Prostate gland (tissue), 2 donors: Measurements from ENCODE around the gene TMC3. TPM values are rescaled to one million over a fixed set of nuclear protein-coding genes. Genes with fewer than 3 reads are reported as not detected.

Experiments
- DNase-seq: peaks from one replicate; pipeline ENCODE4 v3.0.0-alpha.2; 2019; ENCODE audit warnings: low spot score
- H3K27ac ChIP-seq, 2 donors: fragments of 200-600 bp; sonication (generic); 2 replicates each; pipeline ENCODE4 v1.5.1; 2017 to 2019
- H3K27me3 ChIP-seq: fragments of 200-600 bp; sonication (generic); replicated peaks from 2 replicates; pipeline ENCODE4 v1.5.1; 2019; ENCODE audit not compliant: insufficient read depth
- H3K36me3 ChIP-seq, 2 donors: fragments of 200-600 bp; sonication (generic); 1 replicate in 1 of 2; 2 replicates in 1 of 2; pipeline versions ENCODE4 v1.5.1 to v1.8.1; 2017 to 2019
- H3K4me1 ChIP-seq: fragments of 200-600 bp; sonication (generic); replicated peaks from 2 replicates; pipeline ENCODE4 v1.5.1; 2019
- H3K4me3 ChIP-seq, 2 donors: fragments of 200-600 bp; sonication (generic); 2 replicates each; pipeline ENCODE4 v1.5.1; 2017 to 2019
- H3K9me3 ChIP-seq: fragments of 200-600 bp; sonication (generic); 2 replicates; pipeline ENCODE4 v1.5.1; 2017
- CTCF ChIP-seq, 4 experiments: fragments of 200-600 bp in 2 of 4; fragments of 450-650 bp in 2 of 4; sonication (generic) in 2 of 4; IDR thresholded peaks; 1 replicate in 3 of 4; 2 replicates in 1 of 4; pipeline ENCODE4 v1.5.1; 2016 to 2019; ENCODE audit warnings: antibody characterized with exemption in 4 of 4, mild to moderate bottlenecking in 2 of 4, moderate library complexity in 2 of 4
- POLR2A ChIP-seq: fragments of 450-650 bp; IDR thresholded peaks from one replicate; pipeline ENCODE4 v1.6.1; 2016; ENCODE audit warnings: antibody characterized with exemption, mild to moderate bottlenecking
- POLR2AphosphoS5 ChIP-seq: sonication (generic); formaldehyde crosslinking; IDR thresholded peaks from one replicate; pipeline ENCODE4 v1.6.1; 2017; ENCODE audit warnings: antibody characterized with exemption
- WGBS: methylation state at CpG from one replicate; pipeline ENCODE4 v1.1.5; 2018; 5-methylcytosine and 5-hydroxymethylcytosine counted together
- intact Hi-C: fragments of 100-400 bp; cut with DNase I; formaldehyde crosslinking; loops from one replicate; pipeline ENCODE4 v1.14.2; 2022
- total RNA-seq, 2 donors: library from RNA; depleted of rRNA; stranded (reverse); fragments of >200 nt; gene quantifications; one replicate each; pipeline ENCODE4 v1.1.0, GENCODE V29; 2016

Gene TMC3
- total RNA-seq, 2 donors from 2014 or later, result 0.14 to 0.23 TPM

GRCh38 chr15:81295486-81296121 is 78.4 kb downstream of the TMC3 start:
- Histone ChIP-seq H3K27ac (no peak overlapping the region), H3K4me1 (no peaks in the 10 kb centered on the region), H3K9me3 (no peaks in the 10 kb centered on the region), H3K4me3 (no peak overlapping the region), H3K36me3 (no peaks in the 10 kb centered on the region), H3K27me3 (no peaks in the 10 kb centered on the region)
- TF ChIP-seq POLR2A (no peak), POLR2AphosphoS5 (no peak), CTCF (IDR thresholded peaks at IDR 0.05) (no peak)
- 71% methylated on average over 5 of the region's 5 CpGs for WGBS
- intact Hi-C loops, result no loop called here
- no peak for DNase-seq

GRCh38 chr15:81294516-81294880 is 79.5 kb downstream of the TMC3 start:
- TF ChIP-seq POLR2AphosphoS5 (no peak), POLR2A (no peak)
- DNase-seq, result no peak
- H3K9me3 ChIP-seq, result no peaks in the 10 kb centered on the region
- H3K4me1 ChIP-seq, result no peaks in the 10 kb centered on the region
- no peak overlapping the region for H3K4me3 ChIP-seq
- no peak overlapping the region for H3K27ac ChIP-seq
- intact Hi-C loops, result no loop called here
- 47% methylated on average over 6 of the region's 6 CpGs for WGBS
- H3K27me3 ChIP-seq, result no peaks in the 10 kb centered on the region
- H3K36me3 ChIP-seq, result no peaks in the 10 kb centered on the region

- DNase-seq, result no peak
- intact Hi-C loops, result no loop called here
- H3K4me3 ChIP-seq, result no peak overlapping the region
- H3K36me3 ChIP-seq, result no peaks in the 10 kb centered on the region
- no peak for TF ChIP-seq POLR2A
- no peak for TF ChIP-seq CTCF (IDR thresholded peaks at IDR 0.05)
- TF ChIP-seq POLR2AphosphoS5, result no peak
- H3K4me1 ChIP-seq, result no peaks in the 10 kb centered on the region
- no peaks in the 10 kb centered on the region for H3K9me3 ChIP-seq
- no peak overlapping the region for H3K27ac ChIP-seq
- 62% methylated on average over 9 of the region's 9 CpGs for WGBS
- H3K27me3 ChIP-seq, result no peaks in the 10 kb centered on the region
Observed at GRCh38 chr15:81293728-81294515, 80.1 kb downstream of the TMC3 start.

- no peak overlapping the region for H3K27ac ChIP-seq
- no peak for DNase-seq
- intact Hi-C loops, result no loop called here
- no peak overlapping the region for H3K4me3 ChIP-seq
- no peaks in the 10 kb centered on the region for H3K27me3 ChIP-seq
- no peaks in the 10 kb centered on the region for H3K9me3 ChIP-seq
- H3K36me3 ChIP-seq, result no peaks in the 10 kb centered on the region
- no peaks in the 10 kb centered on the region for H3K4me1 ChIP-seq
- 85% methylated on average over 12 of the region's 12 CpGs for WGBS
- TF ChIP-seq CTCF (IDR thresholded peaks at IDR 0.05), result no peak
- TF ChIP-seq POLR2A, result no peak
- TF ChIP-seq POLR2AphosphoS5, result no peak
Observed at GRCh38 chr15:81292523-81293001, 81.5 kb downstream of the TMC3 start.

GRCh38 chr15:81291916-81292522 is 82.0 kb downstream of the TMC3 start:
- TF ChIP-seq CTCF (IDR thresholded peaks at IDR 0.05) (no peak), POLR2AphosphoS5 (no peak), POLR2A (no peak)
- Histone ChIP-seq H3K27ac (no peak overlapping the region), H3K4me3 (no peak overlapping the region), H3K36me3 (no peaks in the 10 kb centered on the region), H3K4me1 (no peaks in the 10 kb centered on the region), H3K27me3 (no peaks in the 10 kb centered on the region), H3K9me3 (no peaks in the 10 kb centered on the region)
- intact Hi-C loops, result no loop called here
- no peak for DNase-seq
- WGBS, result 72% methylated on average over 5 of the region's 5 CpGs
